C4-2B (cell line): ENCODE data around the gene ZPR1.

Source experiments
- H3K27ac ChIP-seq: fragments of 450-650 bp; 2 replicates; pipeline ENCODE4 v1.5.1; 2017
- ZFX ChIP-seq: fragments of 450-650 bp; IDR thresholded peaks from 2 replicates; pipeline ENCODE4 v1.6.1; 2017
- TF ChIP-seq, protein P1 (sequence below): fragments of 450-650 bp; conservative IDR thresholded peaks from 2 replicates; pipeline ENCODE4 v1.5.1; 2017; ENCODE audit warnings: mild to moderate bottlenecking

The ZPR1 gene

DNA sequence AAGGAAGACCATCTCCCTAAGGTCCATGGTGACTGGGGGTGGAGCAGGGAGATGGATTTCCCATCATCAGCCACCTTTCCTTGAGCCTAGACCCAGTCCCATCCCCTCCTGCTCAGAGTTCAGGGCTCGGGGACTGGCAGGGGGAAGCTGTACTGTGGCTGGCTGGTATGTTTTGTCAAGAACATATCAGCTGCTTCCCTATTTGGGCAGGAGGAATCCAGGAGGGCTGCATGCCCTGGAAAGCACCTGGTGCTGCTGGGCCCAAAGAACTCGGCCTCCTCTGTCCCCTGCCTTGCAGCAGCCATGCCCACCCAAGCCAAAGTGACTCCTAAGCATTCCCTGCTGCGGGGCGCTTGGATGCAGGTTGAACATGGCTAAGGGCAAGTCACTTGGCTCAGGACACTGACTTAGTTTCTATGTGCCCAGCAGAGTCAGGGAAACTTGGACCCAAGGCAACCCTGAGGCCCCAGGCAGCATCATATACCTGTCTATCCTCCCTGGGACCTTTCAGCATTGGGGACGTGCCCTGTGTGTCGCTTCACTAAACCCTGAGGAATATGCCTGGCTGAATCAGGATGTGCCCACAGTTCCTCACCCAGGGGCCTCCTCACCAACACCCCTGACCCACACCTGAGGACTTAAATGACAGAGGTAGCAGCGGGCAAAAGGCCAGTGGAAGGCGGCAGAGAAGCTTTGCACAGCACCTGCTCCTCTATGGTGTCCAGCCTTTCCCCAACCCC, 58.2 kb downstream of the ZPR1 start:
- no peak overlapping the region for H3K27ac ChIP-seq
- no peak for TF ChIP-seq ZFX
- TF ChIP-seq, protein P1, sequence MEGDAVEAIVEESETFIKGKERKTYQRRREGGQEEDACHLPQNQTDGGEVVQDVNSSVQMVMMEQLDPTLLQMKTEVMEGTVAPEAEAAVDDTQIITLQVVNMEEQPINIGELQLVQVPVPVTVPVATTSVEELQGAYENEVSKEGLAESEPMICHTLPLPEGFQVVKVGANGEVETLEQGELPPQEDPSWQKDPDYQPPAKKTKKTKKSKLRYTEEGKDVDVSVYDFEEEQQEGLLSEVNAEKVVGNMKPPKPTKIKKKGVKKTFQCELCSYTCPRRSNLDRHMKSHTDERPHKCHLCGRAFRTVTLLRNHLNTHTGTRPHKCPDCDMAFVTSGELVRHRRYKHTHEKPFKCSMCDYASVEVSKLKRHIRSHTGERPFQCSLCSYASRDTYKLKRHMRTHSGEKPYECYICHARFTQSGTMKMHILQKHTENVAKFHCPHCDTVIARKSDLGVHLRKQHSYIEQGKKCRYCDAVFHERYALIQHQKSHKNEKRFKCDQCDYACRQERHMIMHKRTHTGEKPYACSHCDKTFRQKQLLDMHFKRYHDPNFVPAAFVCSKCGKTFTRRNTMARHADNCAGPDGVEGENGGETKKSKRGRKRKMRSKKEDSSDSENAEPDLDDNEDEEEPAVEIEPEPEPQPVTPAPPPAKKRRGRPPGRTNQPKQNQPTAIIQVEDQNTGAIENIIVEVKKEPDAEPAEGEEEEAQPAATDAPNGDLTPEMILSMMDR: no peak

- TF ChIP-seq, protein P1: no peak
- TF ChIP-seq ZFX: no peak
- no peak overlapping the region for H3K27ac ChIP-seq
These were observed 59.8 kb downstream of the ZPR1 start for GRCh38 chr11:116727990-116728389.

DNA sequence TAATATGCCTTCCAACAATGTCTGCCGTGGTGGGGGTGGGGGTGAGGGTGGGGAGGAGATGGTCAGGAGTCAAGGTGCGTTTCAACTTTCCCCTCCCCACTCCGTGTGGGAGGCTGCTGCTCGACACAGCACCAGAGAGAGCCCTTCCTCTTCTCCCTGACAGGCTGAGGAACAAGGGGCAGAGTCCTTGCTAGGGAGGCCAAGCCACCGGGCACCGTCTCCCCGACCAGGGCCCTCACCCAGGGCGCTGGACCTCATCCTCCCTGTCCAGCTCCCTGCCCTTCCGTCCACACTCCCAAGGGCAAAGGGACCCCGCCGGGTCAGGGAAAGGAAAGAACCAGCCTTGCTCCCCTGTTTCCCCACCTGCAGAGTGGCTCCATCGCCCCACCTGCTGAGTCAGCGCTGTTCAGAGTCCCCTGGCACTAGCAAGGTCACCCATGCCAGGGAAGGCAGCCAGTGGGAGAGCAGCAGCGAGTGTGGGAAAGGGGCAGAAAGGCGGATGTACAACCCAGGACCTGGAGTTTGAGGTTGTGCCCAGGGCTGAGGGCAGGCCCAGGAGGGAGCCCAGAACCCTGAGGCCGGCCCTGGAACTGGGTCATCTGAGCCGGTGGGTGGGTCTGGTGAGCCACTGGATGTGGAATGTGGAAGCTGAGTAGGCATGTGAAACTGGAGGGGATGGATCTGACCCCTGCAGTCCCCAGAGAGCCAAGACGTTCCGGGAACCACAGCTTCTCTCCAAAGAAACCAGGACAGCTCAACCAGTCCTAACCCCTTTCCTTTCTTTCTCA, 62.2 kb downstream of the ZPR1 start:
- TF ChIP-seq, protein P1: no peak
- TF ChIP-seq ZFX: no peak
- H3K27ac ChIP-seq: no peak overlapping the region

DNA sequence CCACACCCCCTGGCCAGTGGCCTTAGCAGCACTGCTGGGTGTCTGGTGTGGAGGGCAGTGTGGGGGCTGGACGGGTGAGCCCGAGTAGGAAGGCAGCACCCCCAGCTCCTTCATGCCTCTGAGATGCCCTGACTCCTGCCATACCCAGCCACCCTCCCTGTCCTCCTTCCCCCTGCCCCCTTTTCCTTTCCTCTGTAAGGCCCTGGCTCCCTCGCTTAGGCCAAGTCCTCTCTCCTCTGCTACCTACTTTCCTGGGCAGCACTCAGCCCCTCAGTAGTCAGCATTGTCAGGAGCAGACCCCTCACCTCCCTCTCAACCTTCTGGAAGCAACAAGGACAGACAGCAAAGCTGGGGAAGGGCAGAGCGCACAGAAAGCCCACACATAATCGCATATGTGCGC, 63.0 kb downstream of the ZPR1 start:
- no peak for TF ChIP-seq ZFX
- TF ChIP-seq, protein P1: no peak

More for the DNA sequence above, 63.0 kb downstream of the ZPR1 start:
- no peak overlapping the region for H3K27ac ChIP-seq
